HUDEP-2 (cell line): ENCODE measurements around the gene ARHGAP10.

Source experiments
- DNase-seq, 76 experiments: peaks; one replicate each; lab custom pipeline; 2025; ENCODE audit not compliant: unreplicated experiment in 76 of 76; lab: John Stamatoyannopoulos, UW

Gene ARHGAP10

GRCh38 chr4:147823130-147823529, 91.2 kb downstream of the ARHGAP10 start:
- DNase-seq: no peak

- DNase-seq: no peak
Measured at GRCh38 chr4:147824316-147824715, 92.4 kb downstream of the ARHGAP10 start.

GRCh38 chr4:147824884-147825283, 93.0 kb downstream of the ARHGAP10 start:
- no peak for DNase-seq

GRCh38 chr4:147825451-147826287, 93.8 kb downstream of the ARHGAP10 start:
- peak in 2 of 76 experiments; percentile 5 for DNase-seq

GRCh38 chr4:147826288-147826646, 94.4 kb downstream of the ARHGAP10 start:
- DNase-seq: no peak

- no peak for DNase-seq
Measured at GRCh38 chr4:147828331-147828905, 96.5 kb downstream of the ARHGAP10 start.

GRCh38 chr4:147829401-147830101, 97.7 kb downstream of the ARHGAP10 start:
- no peak for DNase-seq

GRCh38 chr4:147830102-147830463, 98.2 kb downstream of the ARHGAP10 start:
- DNase-seq: no peak

GRCh38 chr4:147830987-147831386, 99.1 kb downstream of the ARHGAP10 start:
- DNase-seq: no peak

GRCh38 chr4:147831551-147832171, 99.8 kb downstream of the ARHGAP10 start:
- no peak for DNase-seq

GRCh38 chr4:147833254-147833653, 101.4 kb downstream of the ARHGAP10 start:
- no peak for DNase-seq

GRCh38 chr4:147833741-147834140, 101.9 kb downstream of the ARHGAP10 start:
- no peak for DNase-seq

- DNase-seq: no peak
Measured at GRCh38 chr4:147834480-147834879, 102.6 kb downstream of the ARHGAP10 start.

- DNase-seq: no peak
Measured at GRCh38 chr4:147836807-147837206, 104.9 kb downstream of the ARHGAP10 start.

GRCh38 chr4:147837435-147837834, 105.5 kb downstream of the ARHGAP10 start:
- no peak for DNase-seq

GRCh38 chr4:147837854-147838253, 106.0 kb downstream of the ARHGAP10 start:
- no peak for DNase-seq

GRCh38 chr4:147839200-147839599, 107.3 kb downstream of the ARHGAP10 start:
- no peak for DNase-seq

- no peak for DNase-seq
Measured at GRCh38 chr4:147839663-147840062, 107.8 kb downstream of the ARHGAP10 start.

GRCh38 chr4:147840838-147841738, 109.2 kb downstream of the ARHGAP10 start:
- DNase-seq: no peak

- DNase-seq: no peak
Measured at GRCh38 chr4:147842573-147842972, 110.7 kb downstream of the ARHGAP10 start.
